GM19463 (cell line): ENCODE data around the gene NEK1.
"Not testable (repeated sequence)": the region's sequence is repeated elsewhere in the genome, so short reads cannot be mapped to it uniquely, and the experiment has no call there.

ENCODE experiments used
- ATAC-seq: cut with Tn5 transposase; IDR thresholded peaks from one replicate; pipeline ENCODE4 v1.9.1; 2021; ENCODE audit warnings: mild to moderate bottlenecking, moderate library complexity; ENCODE audit not compliant: unreplicated experiment

Gene NEK1

GRCh38 chr4:169630069-169630468, 17.7 kb upstream of the NEK1 start:
- no peak for ATAC-seq

GRCh38 chr4:169628579-169628978, 16.2 kb upstream of the NEK1 start:
- ATAC-seq: no peak

GRCh38 chr4:169627307-169627706, 14.9 kb upstream of the NEK1 start:
- ATAC-seq: peak; percentile 60

DNA sequence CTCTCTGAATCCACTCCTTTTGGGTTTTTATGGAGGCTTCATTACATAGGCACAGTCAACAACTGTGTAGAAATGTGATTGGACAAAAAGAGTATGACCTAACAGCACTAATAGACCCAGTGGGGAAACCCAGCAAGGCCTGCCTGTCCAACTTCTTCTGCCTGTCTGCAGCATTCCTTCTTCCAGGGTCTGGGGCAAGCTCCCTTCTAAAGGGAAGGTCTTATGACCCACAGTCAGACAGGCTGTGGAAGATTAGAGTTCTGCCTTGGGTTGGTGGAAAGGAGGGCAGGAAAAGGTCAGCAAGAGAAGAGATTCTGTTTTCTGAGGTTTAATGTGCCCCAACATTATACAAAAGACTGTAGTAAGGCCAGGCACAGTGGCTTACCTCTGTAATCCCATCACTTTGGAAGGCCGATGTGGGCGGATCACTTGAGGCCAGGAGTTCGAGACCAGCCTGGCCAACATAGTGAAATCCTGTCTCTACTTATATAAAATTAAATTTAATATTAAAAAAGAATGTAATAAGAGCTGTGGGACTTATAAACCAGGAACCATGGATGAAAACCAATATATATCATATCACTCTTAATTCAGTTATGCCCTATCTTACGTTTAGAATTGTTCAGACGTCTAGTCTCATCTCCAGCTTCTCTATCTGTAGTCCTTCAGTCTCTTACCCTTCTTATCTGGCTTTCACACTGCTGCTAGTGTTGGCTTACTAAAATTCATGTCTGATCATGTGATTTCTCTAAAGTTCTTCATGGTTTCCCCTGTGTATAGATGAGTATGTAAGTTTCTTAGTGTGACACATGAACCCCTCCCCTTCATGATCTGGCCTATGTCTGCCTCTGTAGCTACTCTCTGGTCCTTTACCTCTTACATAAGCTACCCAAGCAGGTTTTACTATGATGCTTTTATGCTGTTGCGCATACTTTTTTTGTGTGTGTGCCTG, 14.2 kb upstream of the NEK1 start:
- ATAC-seq: peak; percentile 43

DNA sequence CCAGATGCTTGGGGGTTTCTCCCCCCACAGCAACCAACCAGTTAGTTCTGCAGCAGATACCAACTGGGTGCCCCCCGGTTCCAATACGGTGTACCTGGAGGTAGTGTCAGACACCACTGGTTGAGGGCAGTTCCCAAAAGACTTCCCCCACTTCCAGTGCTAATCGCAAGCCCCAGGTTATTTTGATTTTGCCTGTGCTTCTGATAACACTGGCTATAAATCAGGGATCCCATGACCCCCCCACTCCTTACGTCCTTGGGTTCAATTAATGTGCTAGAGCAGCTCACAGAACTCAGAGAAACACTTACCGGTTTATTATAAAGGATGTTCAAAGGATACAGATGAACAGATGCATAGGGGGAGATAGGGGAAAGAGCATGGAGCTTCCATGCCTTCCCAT, 13.5 kb upstream of the NEK1 start:
- no peak for ATAC-seq

DNA sequence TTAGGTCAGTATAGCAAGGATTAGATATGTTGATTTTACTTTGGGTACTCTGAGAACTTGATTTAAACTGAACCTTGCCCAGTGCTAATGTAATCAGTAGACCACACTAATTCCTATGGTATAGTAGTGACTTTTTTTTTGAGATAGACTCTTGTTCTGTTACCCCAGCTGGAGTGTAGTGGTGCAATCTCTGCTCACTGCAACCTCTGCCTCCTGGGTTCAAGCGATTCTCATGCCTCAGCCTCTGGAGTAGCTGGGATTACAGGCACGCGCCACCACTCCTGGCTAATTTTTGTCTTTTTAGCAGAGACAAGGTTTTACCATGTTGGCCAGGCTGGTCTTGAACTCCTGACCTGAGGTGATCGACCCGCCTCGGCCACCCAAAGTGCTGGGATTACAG, 11.6 kb upstream of the NEK1 start:
- not testable (repeated sequence) for ATAC-seq

DNA sequence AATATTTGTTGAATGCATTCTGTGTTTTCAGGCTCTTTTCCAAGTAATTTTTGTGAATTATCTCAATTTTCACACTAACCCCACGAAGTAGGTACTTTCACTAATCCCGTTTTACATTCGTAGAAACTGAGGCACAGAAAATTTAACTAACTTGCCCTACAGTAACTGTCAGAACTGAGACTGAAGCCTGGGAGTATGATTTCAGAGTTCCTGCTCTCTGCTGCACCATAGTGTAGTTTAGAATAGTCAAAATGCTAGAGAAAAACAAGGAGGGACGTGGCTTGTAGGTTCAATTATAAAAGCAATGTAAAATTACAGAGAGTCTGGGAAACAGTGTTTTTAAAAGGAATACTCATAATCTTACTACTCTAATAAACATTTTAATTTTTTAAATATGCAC, 10.2 kb upstream of the NEK1 start:
- no peak for ATAC-seq

DNA sequence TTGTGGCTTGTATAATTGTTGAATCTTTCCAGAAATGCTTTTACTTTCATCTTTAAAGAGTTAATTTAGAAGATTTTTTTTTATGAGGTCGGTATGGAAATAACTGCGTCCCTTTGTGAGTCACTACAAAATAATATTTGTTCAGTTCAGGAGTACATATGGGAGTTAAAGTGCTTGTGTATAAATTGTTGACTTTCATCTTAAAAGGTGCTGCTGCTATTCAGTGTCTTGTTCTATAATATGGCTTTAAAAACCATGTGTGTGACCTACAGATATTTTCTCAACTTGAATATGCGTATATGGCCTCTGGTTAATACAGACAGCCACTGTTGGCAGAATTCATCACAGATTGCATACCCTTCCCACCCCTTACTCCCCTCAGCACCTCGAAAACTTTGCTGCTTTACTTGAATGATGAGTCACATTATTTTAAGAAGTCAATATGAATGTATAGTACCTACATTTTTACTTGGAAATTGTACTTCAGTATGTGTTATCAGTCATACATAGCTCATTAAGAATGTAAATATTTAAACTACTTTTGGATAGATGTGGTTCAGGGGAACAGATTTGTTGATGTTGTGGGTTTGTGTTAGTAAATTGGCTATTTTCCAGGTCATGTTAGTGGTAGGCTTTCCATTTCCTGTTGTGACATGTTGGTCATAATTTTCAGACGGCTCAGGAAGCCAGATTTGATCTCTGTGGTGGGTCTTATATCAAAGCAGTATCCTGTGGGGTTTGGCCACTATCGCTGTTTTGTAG, 9.5 kb upstream of the NEK1 start:
- ATAC-seq: no peak

GRCh38 chr4:169620880-169621248, 8.5 kb upstream of the NEK1 start:
- ATAC-seq: no peak

DNA sequence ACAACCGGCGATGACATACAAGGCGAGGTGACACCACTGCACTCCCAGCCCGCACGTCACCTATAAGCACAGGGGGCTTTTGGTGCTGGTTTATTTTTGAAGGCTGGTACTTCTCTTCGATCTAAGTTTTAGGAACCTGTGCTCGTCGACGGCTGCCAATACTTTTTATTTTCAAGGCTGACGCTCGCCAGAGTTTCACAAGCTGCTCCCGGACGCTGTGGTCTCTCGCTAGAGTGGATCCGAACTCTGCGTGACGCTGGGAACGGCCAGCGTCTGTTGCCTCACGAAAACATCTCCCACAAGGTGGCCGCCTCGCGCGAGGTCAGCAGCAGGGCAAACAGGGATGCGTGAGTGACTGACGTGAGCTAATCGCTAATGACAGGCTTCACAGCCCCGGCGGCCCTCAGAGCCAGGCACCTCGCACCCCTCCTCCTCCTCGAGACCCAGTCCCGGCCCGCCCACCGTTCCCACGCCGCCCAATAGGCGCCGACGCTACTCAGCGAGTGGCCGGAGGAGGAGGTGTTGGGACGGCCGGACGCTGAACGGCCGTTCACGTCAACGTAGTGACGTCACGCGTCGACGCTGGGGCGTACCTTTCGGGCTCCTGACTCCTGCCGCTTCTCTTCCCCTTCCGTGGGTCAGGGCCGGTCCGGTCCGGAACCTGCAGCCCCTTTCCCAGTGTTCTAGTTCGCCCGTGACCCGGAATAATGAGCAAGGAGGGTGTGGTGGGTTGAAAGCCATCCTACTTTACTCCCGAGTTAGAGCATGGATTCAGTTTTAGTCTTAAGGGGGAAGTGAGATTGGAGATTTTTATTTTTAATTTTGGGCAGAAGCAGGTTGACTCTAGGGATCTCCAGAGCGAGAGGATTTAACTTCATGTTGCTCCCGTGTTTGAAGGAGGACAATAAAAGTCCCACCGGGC, 7.8 kb upstream of the NEK1 start, which contains the start of gene CLCN3:
Gene CLCN3, plus strand, starts transcription at position 621 of the 922 bp plus-strand sequence. CDS start 15,351 bp downstream, outside the sequence.
- ATAC-seq: peak; percentile 94

GRCh38 chr4:169619518-169619957, 7.2 kb upstream of the NEK1 start:
- ATAC-seq: peak; percentile 23

DNA sequence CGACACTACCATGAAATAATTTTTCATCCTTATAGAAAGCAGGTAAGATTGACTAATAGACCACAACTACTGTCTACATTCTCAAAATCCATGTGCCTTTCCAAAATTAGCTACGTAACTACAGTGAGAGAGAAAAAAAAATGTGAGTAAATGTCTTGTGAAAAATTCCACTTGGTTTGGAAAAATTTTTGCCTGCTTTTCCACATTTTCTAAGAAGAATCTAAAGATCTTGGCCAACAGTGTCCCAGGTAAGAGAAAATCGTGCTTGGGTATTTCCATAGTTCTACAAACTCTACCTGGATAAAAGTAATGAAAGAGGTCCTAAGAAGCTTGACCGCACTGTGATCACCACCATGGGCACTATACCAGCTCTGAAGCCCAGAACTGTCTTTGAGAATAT, 6.6 kb upstream of the NEK1 start:
- no peak for ATAC-seq

DNA sequence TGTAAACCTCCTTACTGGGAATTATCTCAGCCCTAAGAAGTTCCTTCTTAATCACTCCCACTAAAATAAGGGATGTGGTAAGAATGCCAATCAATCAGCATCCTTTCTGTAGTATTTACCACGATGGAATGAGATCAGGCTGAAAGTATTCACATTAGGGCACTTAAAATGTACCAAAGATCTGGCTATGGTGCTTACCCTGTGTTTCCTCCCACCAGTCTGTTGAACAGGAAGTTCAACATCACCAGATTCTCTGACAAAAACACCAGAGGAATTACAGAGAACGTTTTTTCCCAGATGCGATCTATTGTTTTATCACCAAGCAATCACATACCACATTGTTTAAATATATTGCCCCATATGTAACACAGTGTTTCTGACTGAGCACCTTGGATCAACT, 5.9 kb upstream of the NEK1 start:
- no peak for ATAC-seq

DNA sequence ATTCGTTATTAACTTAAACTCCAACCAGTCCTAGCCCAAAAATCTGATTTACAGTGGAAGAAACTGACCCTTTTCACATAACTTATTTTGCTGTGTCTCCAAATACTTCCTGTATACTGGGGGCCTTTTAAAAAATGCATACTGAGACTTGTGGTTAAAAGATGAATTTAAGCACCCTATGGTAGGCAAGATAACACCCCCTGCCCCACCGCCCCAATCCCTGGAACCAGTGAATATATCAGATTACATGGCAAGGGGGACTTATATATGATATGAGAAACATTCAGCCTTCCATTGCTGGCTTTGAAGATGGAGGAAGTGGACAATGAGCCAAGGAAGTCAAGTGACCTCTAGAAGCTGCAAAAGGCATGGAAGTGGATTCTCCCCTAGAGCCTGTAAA, 4.9 kb upstream of the NEK1 start:
- ATAC-seq: no peak

DNA sequence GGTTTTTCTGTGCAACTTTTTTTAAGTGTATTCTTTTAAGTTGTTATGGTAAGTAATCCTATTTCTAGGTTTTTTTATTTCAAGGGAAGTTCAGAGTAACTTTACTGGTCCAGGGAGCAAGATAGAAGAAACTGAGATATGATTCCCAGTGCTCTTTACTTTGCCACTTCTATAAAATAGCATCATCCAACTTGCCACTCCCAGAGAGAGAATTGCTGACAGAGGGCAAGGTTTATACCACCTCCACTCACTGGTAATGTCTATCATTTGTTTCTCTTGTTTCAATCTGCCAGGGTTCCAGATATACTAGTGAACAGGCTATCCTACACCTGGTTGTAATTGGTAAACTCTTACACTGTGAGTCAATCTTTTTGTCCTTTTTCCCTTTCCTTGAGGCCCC, 4.5 kb upstream of the NEK1 start:
- no peak for ATAC-seq

DNA sequence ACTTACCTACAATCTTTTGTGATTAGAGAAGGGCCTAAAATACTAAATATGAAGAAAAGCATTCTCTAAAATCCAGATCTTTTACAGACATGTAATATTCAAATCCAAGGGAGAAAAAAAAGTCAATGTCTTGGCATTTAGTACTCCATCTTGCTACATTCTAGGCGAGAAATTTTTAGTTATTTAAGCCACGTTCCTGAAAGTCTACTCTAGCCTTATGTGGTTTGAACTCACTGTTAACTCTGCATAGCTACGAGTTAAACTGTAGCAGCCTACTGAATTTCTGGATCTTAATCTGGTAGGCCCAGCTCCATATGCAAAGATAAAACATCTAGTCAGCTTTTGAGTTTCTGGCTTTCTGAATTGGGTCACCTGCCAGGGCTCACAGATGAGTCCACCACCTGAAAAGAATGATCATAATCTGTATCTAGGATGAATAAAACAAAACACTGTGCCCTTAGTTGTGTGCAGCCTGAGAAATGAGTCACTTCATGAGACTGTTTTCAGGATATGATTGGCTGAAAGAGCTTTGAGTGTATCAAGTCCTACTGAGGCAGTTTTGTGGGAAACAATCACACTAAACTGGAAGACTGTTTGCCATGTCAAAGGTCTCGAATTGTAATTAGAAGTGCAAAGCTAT, 3.2 kb upstream of the NEK1 start:
- ATAC-seq: no peak

DNA sequence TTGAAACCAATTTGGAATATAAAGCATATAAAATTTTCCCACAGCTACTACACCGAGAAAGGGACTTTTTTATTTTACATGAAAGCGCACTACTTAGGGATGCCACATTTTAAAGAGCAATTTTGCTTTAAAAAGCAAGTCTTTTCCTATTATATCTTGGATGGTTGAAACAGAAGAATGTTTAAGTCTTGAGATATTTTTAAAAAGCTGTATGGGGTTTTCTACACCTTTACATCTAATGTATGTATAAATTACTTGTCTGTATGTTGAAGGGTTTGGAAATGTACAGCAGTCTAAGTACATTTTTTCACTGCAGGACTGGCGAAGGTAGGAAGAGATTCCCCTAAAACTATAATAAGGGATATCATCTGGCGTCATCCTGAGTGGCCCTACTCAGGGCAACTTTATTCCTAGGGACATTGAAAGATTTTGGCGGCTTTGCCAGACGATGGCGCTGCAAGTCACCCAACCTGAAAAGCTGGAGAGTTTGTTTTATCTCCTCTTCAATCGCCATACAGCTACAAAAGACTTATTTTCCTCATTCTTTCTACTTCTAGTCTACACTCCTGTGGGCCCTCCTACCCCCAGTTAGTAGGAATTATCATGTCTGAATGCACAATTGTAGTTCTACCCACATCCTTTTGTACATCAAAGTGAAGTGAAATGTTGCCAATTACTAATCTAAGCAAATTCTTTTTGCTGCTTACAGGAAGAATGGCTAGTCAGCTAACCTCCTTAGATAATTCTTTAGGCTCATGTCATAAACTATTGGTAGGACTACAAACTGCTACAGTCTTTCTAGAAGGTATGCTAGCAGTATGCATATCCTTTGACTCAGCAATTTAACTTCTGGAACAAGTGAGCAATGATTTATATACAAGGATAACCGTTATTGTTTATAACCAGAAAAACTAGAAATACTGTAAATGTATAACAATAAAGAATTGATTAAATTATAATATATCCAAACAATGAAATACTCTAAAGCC, 782 bp upstream of the NEK1 start:
- peak; percentile 28 for ATAC-seq

GRCh38 chr4:169611157-169611556, 1.2 kb downstream of the NEK1 start:
- no peak for ATAC-seq

DNA sequence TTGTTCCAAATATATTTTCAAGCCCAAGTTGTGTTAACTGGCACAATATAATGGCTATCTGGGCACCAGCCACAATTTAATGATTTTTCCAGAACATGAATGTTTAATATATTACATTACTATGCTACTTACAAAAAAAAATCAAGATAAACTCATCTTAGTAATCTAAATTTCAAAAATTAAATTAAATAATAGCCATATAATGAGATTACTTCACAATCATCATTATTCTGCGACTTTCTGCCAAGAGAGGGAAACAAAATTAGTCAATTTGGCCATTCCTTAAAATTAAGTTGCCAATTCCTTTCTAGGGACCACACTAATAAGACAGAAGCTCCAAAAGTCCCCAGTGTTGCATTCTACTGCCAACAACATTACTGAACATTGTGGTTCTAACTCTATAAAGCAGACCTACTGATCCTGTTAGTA, 7.5 kb downstream of the NEK1 start:
- no peak for ATAC-seq
